Type B pancreatic cell (in vitro differentiated cells): ENCODE results near the gene FAAP24. TPM values are rescaled to one million over a fixed set of nuclear protein-coding genes. Genes with fewer than 3 reads are reported as not detected.
A peak's percentile ranks its signal among the peaks of the same experiment; 100 is the strongest.
"Not testable (repeated sequence)": the region's sequence is repeated elsewhere in the genome, so short reads cannot be mapped to it uniquely, and the experiment has no call there.

Experiments used
- DNase-seq: peaks from one replicate; pipeline ENCODE4 v3.0.0; 2021; ENCODE audit warnings: mixed read lengths; ENCODE audit not compliant: unreplicated experiment; ENCODE audit errors: extremely low spot score
- H3K27ac Mint-ChIP-seq: 2 replicates; pipeline ENCODE4 v1.8.0; 2021; ENCODE audit warnings: mild to moderate bottlenecking, mixed read lengths
- H3K27me3 Mint-ChIP-seq: 2 replicates; pipeline ENCODE4 v1.8.0; 2021; ENCODE audit warnings: mixed read lengths
- H3K36me3 Mint-ChIP-seq: 2 replicates; pipeline ENCODE4 v1.8.0; 2021; ENCODE audit warnings: mixed read lengths
- H3K4me1 Mint-ChIP-seq: one replicate; pipeline ENCODE4 v1.8.0; 2021; ENCODE audit warnings: mixed read lengths; ENCODE audit not compliant: unreplicated experiment
- H3K4me3 Mint-ChIP-seq: 2 replicates; pipeline ENCODE4 v1.8.0; 2021; ENCODE audit warnings: mild to moderate bottlenecking, mixed read lengths
- H3K9me3 Mint-ChIP-seq: 2 replicates; pipeline ENCODE4 v1.8.0; 2021; ENCODE audit warnings: mixed read lengths
- total RNA-seq: library from RNA; stranded (reverse); gene quantifications from 2 replicates; pipeline ENCODE4 v1.2.1, GENCODE V29; 2021; ENCODE audit warnings: low replicate concordance
- TF ChIP-seq, protein P1 (sequence below): fragments of 200-600 bp; sonication (generic); conservative IDR thresholded peaks from 2 replicates; pipeline ENCODE4 v1.5.0; 2021; ENCODE audit warnings: antibody characterized with exemption, mild to moderate bottlenecking

Gene FAAP24
- total RNA-seq, 1 donor from 2014 or later: 4.3 TPM

- Mint-ChIP-seq H3K27ac (peak overlapping the region; percentile 76), H3K27me3 (no peaks in the 10 kb centered on the region), H3K4me1 (peaks cover 4% of the 10 kb centered on the region), H3K4me3 (peak overlapping the region; percentile 7), H3K9me3 (no peaks in the 10 kb centered on the region), H3K36me3 (peaks cover 13% of the 10 kb centered on the region)
- no peak for DNase-seq
- TF ChIP-seq, protein P1, sequence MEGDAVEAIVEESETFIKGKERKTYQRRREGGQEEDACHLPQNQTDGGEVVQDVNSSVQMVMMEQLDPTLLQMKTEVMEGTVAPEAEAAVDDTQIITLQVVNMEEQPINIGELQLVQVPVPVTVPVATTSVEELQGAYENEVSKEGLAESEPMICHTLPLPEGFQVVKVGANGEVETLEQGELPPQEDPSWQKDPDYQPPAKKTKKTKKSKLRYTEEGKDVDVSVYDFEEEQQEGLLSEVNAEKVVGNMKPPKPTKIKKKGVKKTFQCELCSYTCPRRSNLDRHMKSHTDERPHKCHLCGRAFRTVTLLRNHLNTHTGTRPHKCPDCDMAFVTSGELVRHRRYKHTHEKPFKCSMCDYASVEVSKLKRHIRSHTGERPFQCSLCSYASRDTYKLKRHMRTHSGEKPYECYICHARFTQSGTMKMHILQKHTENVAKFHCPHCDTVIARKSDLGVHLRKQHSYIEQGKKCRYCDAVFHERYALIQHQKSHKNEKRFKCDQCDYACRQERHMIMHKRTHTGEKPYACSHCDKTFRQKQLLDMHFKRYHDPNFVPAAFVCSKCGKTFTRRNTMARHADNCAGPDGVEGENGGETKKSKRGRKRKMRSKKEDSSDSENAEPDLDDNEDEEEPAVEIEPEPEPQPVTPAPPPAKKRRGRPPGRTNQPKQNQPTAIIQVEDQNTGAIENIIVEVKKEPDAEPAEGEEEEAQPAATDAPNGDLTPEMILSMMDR: no peak
These were observed 33.4 kb downstream of the FAAP24 start for GRCh38 chr19:33005440-33005839.

DNA sequence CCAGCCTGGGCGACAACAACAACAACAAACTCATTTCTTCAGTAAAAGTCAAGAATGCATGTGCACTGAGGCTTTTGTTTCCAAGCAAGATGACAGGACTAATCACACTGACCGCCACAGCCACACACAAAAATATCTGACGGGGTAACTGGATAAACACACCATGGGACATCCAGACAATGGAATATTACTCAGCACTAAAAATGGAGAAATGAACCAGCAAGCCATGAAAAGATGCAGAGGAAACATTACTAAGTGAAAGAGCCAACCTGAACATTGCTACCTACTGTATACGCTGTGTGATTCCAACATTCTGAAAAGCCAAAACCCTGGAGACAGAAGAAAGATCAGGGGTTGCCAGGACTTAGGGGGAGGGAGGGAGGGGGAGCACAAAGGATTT is 36.7 kb downstream of the FAAP24 start:
- Mint-ChIP-seq H3K36me3 (peaks cover 16% of the 10 kb centered on the region), H3K9me3 (no peaks in the 10 kb centered on the region), H3K27ac (no peak overlapping the region), H3K4me3 (no peak overlapping the region), H3K4me1 (no peaks in the 10 kb centered on the region), H3K27me3 (no peaks in the 10 kb centered on the region)
- DNase-seq: no peak
- TF ChIP-seq, protein P1: no peak

DNA sequence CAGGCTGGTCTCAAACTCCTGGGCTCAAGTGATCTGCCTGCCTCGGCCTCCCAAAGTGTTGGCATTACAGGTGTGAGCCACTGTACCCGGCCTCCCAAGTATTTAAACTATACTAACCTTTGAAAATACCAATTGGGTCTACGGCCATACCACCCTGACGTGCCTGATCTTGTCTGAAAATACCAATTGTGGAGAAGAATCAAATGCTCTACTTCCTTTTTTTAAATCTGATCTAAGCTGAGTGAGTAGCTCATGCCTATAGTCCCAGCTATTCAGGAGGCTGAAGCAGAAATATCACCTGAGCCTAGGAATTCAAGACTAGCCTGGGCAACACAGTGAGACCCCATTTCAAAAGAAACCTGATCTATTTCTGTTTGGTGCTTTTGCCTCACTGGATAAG is 38.8 kb downstream of the FAAP24 start:
- not testable (repeated sequence) for DNase-seq, H3K4me1 Mint-ChIP-seq, H3K27me3 Mint-ChIP-seq, H3K9me3 Mint-ChIP-seq, H3K4me3 Mint-ChIP-seq
- Mint-ChIP-seq H3K36me3 (peaks cover 10% of the 10 kb centered on the region), H3K27ac (peak overlapping the region; percentile 25)

DNA sequence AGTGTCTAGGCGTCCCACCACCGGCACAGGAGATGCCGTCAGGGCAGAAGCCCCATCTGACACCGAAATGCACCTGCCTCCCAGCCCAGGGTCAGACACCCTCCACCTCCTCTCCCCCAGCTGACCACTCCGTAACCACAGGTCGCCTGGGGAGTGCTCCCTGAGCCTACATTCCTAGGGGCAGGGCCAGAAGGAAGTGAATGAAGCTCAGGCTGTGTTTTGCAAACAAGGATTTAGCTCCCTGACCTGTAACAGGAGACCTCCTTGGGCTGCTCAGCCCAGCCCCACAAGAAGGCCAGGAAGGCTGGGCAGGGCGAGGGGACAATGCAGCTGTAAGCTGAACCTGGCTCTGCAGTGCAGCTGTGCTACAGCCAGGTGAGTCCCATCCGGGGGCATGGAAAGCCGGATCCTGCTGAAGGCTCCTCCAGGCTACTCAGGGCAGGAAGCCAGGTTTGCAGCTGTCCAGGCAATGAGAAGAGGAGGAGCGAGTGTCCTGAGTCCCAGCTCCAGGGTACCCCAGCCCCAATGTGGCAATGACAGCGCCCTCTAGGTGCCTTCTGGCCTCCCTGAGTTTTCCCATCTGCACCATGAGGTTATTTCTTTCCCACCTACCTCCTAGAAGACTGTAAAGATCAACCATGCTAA is 50.6 kb downstream of the FAAP24 start:
- Mint-ChIP-seq H3K27ac (no peak overlapping the region), H3K36me3 (no peaks in the 10 kb centered on the region), H3K4me3 (no peak overlapping the region), H3K27me3 (no peaks in the 10 kb centered on the region), H3K9me3 (no peaks in the 10 kb centered on the region), H3K4me1 (no peaks in the 10 kb centered on the region)
- TF ChIP-seq, protein P1: no peak
- no peak for DNase-seq

DNA sequence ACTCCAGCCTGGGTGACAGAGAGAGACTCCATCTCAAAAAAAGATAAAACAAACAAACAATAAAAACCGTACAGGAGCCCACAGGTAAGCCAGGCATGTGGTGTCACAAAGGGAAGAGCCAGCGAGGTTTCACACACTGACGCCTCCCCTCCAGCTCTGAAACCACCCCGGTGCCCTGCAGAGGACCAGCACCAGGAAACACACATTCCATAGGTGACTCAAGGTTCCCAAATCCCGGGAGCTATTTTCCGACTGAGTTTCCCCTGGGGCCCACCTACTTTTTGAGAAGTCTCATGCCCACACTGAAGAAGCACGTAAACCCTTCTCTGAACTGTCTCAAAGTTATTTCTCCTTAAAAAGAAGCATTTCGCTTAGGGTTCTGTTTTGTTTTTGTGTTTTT is 52.4 kb downstream of the FAAP24 start:
- no peak overlapping the region for H3K27ac Mint-ChIP-seq
- no peaks in the 10 kb centered on the region for H3K27me3 Mint-ChIP-seq
- no peak overlapping the region for H3K4me3 Mint-ChIP-seq
- H3K36me3 Mint-ChIP-seq: peaks cover 3% of the 10 kb centered on the region
- TF ChIP-seq, protein P1: no peak
- DNase-seq: no peak
- H3K4me1 Mint-ChIP-seq: no peaks in the 10 kb centered on the region
- peaks cover 3% of the 10 kb centered on the region for H3K9me3 Mint-ChIP-seq

- H3K4me1 Mint-ChIP-seq, DNase-seq, H3K27me3 Mint-ChIP-seq, H3K27ac Mint-ChIP-seq, H3K36me3 Mint-ChIP-seq, H3K4me3 Mint-ChIP-seq, H3K9me3 Mint-ChIP-seq: not testable (repeated sequence)
These were observed 53.6 kb downstream of the FAAP24 start for GRCh38 chr19:33025468-33026238.

DNA sequence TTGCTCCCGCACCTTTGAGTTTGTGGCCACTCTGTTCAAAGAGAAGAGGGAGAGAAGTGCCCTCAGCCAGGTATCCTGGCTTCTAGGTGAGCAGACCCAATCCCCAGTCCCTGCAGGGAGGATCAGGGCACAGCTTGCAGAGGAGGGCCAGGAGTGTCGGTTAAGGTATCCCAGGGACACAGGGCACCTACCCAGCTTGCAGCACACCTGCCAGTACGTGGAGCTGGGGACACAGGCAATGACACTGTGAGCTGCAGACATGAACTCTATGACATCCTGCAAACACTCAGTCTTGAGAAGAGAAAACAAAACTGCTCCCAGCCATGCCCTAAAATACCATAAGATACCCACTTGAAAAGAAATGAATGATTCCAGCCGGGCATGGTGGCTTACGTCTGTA is 54.6 kb downstream of the FAAP24 start:
- not testable (repeated sequence) for DNase-seq, H3K4me3 Mint-ChIP-seq, H3K9me3 Mint-ChIP-seq, H3K27me3 Mint-ChIP-seq, H3K36me3 Mint-ChIP-seq, H3K4me1 Mint-ChIP-seq
- H3K27ac Mint-ChIP-seq: peak overlapping the region; percentile 64
